Activated CD8-positive, alpha-beta T cell treated with anti-CD3 and anti-CD28 coated beads for 36 hours (primary cell): ENCODE measurements around the gene THUMPD3. TPM values are rescaled to one million over a fixed set of nuclear protein-coding genes. Genes with fewer than 3 reads are reported as not detected.

Experiments
- ATAC-seq: fragments of 200-7000 bp; cut with Tn5 transposase; one replicate; pipeline ENCODE4 v1.10.0; 2021; ENCODE audit warnings: mild to moderate bottlenecking, moderate library complexity
- CTCF ChIA-PET: fragments of 350-600 bp; sonication (Branson Sonifier 250); formaldehyde crosslinking; loops from one replicate; lab custom pipeline; 2021; ENCODE audit warnings: antibody characterized with exemption; lab: Charles Lee
- POLR2A ChIA-PET: fragments of 350-600 bp; sonication (Branson Sonifier 250); formaldehyde crosslinking; loops from one replicate; lab custom pipeline; 2021; ENCODE audit warnings: antibody characterized with exemption; lab: Charles Lee
- DNase-seq: peaks from one replicate; pipeline ENCODE4 v3.0.0-alpha.2; 2020
- H3K27ac Mint-ChIP-seq: one replicate; pipeline ENCODE4 v1.8.0; 2021; ENCODE audit warnings: mild to moderate bottlenecking, mixed read lengths
- H3K27me3 Mint-ChIP-seq: one replicate; pipeline ENCODE4 v1.8.0; 2021; ENCODE audit warnings: mixed read lengths
- H3K36me3 Mint-ChIP-seq: one replicate; pipeline ENCODE4 v1.8.0; 2021; ENCODE audit warnings: low read depth, mixed read lengths
- H3K4me1 Mint-ChIP-seq: one replicate; pipeline ENCODE4 v1.8.0; 2021; ENCODE audit warnings: low read depth, mixed read lengths
- H3K4me3 Mint-ChIP-seq: one replicate; pipeline ENCODE4 v1.8.0; 2021; ENCODE audit warnings: mild to moderate bottlenecking, moderate library complexity, mixed read lengths
- H3K9me3 Mint-ChIP-seq: one replicate; pipeline ENCODE4 v1.8.0; 2021; ENCODE audit warnings: mixed read lengths
- intact Hi-C: fragments of 100-400 bp; cut with micrococcal nuclease; formaldehyde crosslinking; loops from one replicate; pipeline ENCODE4 v1.10.0; 2022
- total RNA-seq, 2 experiments: library from RNA; stranded (reverse); gene quantifications; one replicate each; pipeline ENCODE4 v1.2.3, GENCODE V29; 2021
- TF ChIP-seq, protein P1 (sequence below): fragments of 200-600 bp; IDR thresholded peaks from one replicate; pipeline ENCODE4 v1.8.0; 2022; ENCODE audit warnings: antibody characterized with exemption, mild to moderate bottlenecking

Gene THUMPD3
- total RNA-seq, 2 experiments from 2014 or later: 62.9 to 66.3 TPM

- ChIA-PET CTCF (interaction anchor here (2.3 to 2.4 kb wide), 2 partner anchors 12 to 32 kb away, joined by 5 read pairs; no protein-coding TSS in a partner anchor), POLR2A (interaction anchor here (1.0 to 1.4 kb wide), 3 partner anchors 11 to 22 kb away, joined by 3 to 9 read pairs (median 5); partner anchors contain the start of gene THUMPD3)
- TF ChIP-seq, protein P1, sequence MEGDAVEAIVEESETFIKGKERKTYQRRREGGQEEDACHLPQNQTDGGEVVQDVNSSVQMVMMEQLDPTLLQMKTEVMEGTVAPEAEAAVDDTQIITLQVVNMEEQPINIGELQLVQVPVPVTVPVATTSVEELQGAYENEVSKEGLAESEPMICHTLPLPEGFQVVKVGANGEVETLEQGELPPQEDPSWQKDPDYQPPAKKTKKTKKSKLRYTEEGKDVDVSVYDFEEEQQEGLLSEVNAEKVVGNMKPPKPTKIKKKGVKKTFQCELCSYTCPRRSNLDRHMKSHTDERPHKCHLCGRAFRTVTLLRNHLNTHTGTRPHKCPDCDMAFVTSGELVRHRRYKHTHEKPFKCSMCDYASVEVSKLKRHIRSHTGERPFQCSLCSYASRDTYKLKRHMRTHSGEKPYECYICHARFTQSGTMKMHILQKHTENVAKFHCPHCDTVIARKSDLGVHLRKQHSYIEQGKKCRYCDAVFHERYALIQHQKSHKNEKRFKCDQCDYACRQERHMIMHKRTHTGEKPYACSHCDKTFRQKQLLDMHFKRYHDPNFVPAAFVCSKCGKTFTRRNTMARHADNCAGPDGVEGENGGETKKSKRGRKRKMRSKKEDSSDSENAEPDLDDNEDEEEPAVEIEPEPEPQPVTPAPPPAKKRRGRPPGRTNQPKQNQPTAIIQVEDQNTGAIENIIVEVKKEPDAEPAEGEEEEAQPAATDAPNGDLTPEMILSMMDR: no peak
- H3K4me1 Mint-ChIP-seq: peaks cover 31% of the 10 kb centered on the region
- no peaks in the 10 kb centered on the region for H3K27me3 Mint-ChIP-seq
- no peak for ATAC-seq
- H3K27ac Mint-ChIP-seq: peak overlapping the region; percentile 68
- H3K36me3 Mint-ChIP-seq: peaks cover 57% of the 10 kb centered on the region
- intact Hi-C loops: no loop called here
- no peak overlapping the region for H3K4me3 Mint-ChIP-seq
- no peak for DNase-seq
- no peaks in the 10 kb centered on the region for H3K9me3 Mint-ChIP-seq
Observed at GRCh38 chr3:9385187-9386077, 22.6 kb downstream of the THUMPD3 start.

GRCh38 chr3:9386078-9386459, 23.2 kb downstream of the THUMPD3 start:
- H3K9me3 Mint-ChIP-seq: no peaks in the 10 kb centered on the region
- intact Hi-C loops: no loop called here
- no peak overlapping the region for H3K4me3 Mint-ChIP-seq
- CTCF ChIA-PET: no interaction called here
- DNase-seq (no peak), ATAC-seq (no peak)
- H3K4me1 Mint-ChIP-seq: peaks cover 38% of the 10 kb centered on the region
- POLR2A ChIA-PET: interaction anchor here (1.0 to 1.4 kb wide), 2 partner anchors 10 to 23 kb away, joined by 5 to 9 read pairs; partner anchors contain the start of gene THUMPD3
- H3K27me3 Mint-ChIP-seq: no peaks in the 10 kb centered on the region
- peaks cover 59% of the 10 kb centered on the region for H3K36me3 Mint-ChIP-seq
- TF ChIP-seq, protein P1: no peak
- H3K27ac Mint-ChIP-seq: peak overlapping the region; percentile 78

DNA sequence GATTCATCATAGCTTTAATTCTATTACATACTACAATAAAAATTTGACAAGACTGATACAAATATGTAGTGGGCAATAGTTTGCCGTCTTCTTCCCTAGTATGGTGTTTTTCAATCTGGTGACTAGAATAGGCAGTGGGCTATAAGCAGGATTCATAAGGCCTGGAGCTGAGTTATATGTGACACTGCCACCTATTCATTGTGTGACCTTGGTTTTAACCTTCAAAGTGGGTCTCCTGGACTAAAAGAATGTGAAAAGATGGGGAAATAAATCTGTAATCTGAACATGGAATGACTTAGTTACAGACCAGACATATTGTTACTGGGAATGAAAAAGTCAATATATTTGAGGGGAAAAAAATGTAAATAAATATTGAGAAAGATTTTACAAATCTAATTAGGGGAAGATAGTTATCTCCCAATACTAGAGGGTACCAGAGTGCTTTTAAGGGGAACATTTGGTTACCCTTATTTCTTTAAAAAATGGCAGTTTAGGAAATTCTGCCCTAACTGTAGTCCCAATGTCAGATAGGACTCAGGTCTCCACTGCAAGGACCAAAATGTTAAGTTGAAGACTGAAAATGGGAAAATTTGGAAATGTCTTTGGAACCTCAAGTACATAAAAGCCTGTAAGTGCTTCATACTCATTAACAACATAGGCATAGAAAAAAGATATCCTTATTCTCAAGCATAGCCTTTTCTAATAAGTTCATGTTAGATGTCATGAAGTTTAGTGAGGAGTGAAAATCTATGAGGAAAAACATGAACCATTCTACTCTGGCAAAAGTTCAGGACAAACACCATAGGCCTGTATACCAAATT, 23.9 kb downstream of the THUMPD3 start:
- DNase-seq (no peak), ATAC-seq (no peak)
- Mint-ChIP-seq H3K9me3 (no peaks in the 10 kb centered on the region), H3K4me1 (peaks cover 44% of the 10 kb centered on the region), H3K27ac (peak overlapping the region; percentile 78), H3K36me3 (peaks cover 61% of the 10 kb centered on the region), H3K27me3 (no peaks in the 10 kb centered on the region), H3K4me3 (no peak overlapping the region)
- intact Hi-C loops: no loop called here
- ChIA-PET CTCF (no interaction called here), POLR2A (interaction anchor here (1.0 to 1.4 kb wide), 2 partner anchors 9 to 24 kb away, joined by 5 to 9 read pairs; partner anchors contain the start of gene THUMPD3)
- TF ChIP-seq, protein P1: no peak

- no peak overlapping the region for H3K4me3 Mint-ChIP-seq
Observed at GRCh38 chr3:9387322-9387655, 24.4 kb downstream of the THUMPD3 start.

More at GRCh38 chr3:9387322-9387655, 24.4 kb downstream of the THUMPD3 start:
- peaks cover 50% of the 10 kb centered on the region for H3K4me1 Mint-ChIP-seq
- TF ChIP-seq, protein P1: no peak
- CTCF ChIA-PET: no interaction called here
- DNase-seq (no peak), ATAC-seq (no peak)
- no peaks in the 10 kb centered on the region for H3K27me3 Mint-ChIP-seq
- peaks cover 67% of the 10 kb centered on the region for H3K36me3 Mint-ChIP-seq
- peak overlapping the region; percentile 63 for H3K27ac Mint-ChIP-seq
- POLR2A ChIA-PET: interaction anchor here (1.2 to 1.4 kb wide), 2 partner anchors 15 to 16 kb away, joined by 3 read pairs; no protein-coding TSS in a partner anchor
- no peaks in the 10 kb centered on the region for H3K9me3 Mint-ChIP-seq
- intact Hi-C loops: no loop called here
